OCI-LY7 (cell line): ENCODE measurements around the gene CYP2B6.

Experiments used
- EZH2phosphoT487 ChIP-seq: fragments of 200-600 bp; sonication (generic); IDR thresholded peaks from 2 replicates; pipeline ENCODE4 v1.6.1; 2018; ENCODE audit warnings: low read depth, borderline replicate concordance, mild to moderate bottlenecking, mixed run types, antibody characterized with exemption, low read length, moderate library complexity, mixed read lengths
- TF ChIP-seq, protein P1 (sequence below): fragments of 200-600 bp; sonication (generic); conservative IDR thresholded peaks from 2 replicates; pipeline ENCODE4 v1.5.1; 2014; ENCODE audit warnings: mild to moderate bottlenecking, antibody characterized with exemption, low read length, moderate library complexity, mixed read lengths

- TF ChIP-seq, protein P1, sequence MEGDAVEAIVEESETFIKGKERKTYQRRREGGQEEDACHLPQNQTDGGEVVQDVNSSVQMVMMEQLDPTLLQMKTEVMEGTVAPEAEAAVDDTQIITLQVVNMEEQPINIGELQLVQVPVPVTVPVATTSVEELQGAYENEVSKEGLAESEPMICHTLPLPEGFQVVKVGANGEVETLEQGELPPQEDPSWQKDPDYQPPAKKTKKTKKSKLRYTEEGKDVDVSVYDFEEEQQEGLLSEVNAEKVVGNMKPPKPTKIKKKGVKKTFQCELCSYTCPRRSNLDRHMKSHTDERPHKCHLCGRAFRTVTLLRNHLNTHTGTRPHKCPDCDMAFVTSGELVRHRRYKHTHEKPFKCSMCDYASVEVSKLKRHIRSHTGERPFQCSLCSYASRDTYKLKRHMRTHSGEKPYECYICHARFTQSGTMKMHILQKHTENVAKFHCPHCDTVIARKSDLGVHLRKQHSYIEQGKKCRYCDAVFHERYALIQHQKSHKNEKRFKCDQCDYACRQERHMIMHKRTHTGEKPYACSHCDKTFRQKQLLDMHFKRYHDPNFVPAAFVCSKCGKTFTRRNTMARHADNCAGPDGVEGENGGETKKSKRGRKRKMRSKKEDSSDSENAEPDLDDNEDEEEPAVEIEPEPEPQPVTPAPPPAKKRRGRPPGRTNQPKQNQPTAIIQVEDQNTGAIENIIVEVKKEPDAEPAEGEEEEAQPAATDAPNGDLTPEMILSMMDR, result no peak
- TF ChIP-seq EZH2phosphoT487, result no peak
These were observed 28.6 kb upstream of the CYP2B6 start for GRCh38 chr19:40962460-40962961.
